SK-N-SH (cell line): ENCODE measurements around the gene CDH4. TPM values are rescaled to one million over a fixed set of nuclear protein-coding genes. Genes with fewer than 3 reads are reported as not detected.

ENCODE experiments used
- CTCF ChIA-PET: fragments of 300-600, 350-600 bp; formaldehyde crosslinking; extraction: SDS; loops from one replicate; lab custom pipeline; 2021; lab: Yijun Ruan, JAX
- POLR2A ChIA-PET: fragments of 350-600 bp; sonication (Branson Sonifier 250); formaldehyde crosslinking; extraction: SDS; loops from one replicate; lab custom pipeline; 2020; ENCODE audit warnings: antibody characterized with exemption, inconsistent platforms; lab: Yijun Ruan, JAX
- DNase-seq: peaks from one replicate; pipeline ENCODE4 v3.0.0; 2012
- H2AFZ ChIP-seq: fragments of 200-600 bp; sonication (generic); 2 replicates; pipeline ENCODE4 v1.8.1; 2016; ENCODE audit warnings: antibody characterized with exemption, mild to moderate bottlenecking, low read depth
- H3F3A ChIP-seq: fragments of 200-600 bp; sonication (generic); replicated peaks from 2 replicates; pipeline ENCODE3; 2016; ENCODE audit warnings: antibody characterized with exemption, mild to moderate bottlenecking; ENCODE audit not compliant: insufficient read depth
- H3K27ac ChIP-seq, 2 experiments: fragments of 200-500 bp in 1 of 2; fragments of 200-600 bp in 1 of 2; sonication (Bioruptor generic) in 1 of 2; sonication (generic), shearing (Covaris generic) in 1 of 2; 2 replicates each; pipeline versions ENCODE4 v1.5.1 to v1.6.1; 2014 to 2016; ENCODE audit warnings: low read depth in 2 of 2, inconsistent platforms in 1 of 2, low read length in 1 of 2, mild to moderate bottlenecking in 1 of 2, mixed read lengths in 1 of 2
- H3K27me3 ChIP-seq: fragments of 200-600 bp; sonication (generic), shearing (Covaris generic); 2 replicates; pipeline ENCODE4 v1.6.1; 2016; ENCODE audit warnings: mixed run types; ENCODE audit not compliant: insufficient read depth
- H3K36me3 ChIP-seq, 2 experiments: fragments of 200-500 bp in 1 of 2; fragments of 200-600 bp in 1 of 2; sonication (Bioruptor generic) in 1 of 2; sonication (generic) in 1 of 2; replicated peaks in 1 of 2; 2 replicates each; pipeline versions ENCODE3 to v1.5.1; 2014 to 2016; ENCODE audit warnings: low read length in 1 of 2, mild to moderate bottlenecking in 1 of 2; ENCODE audit not compliant: insufficient read depth in 2 of 2, control insufficient read depth in 1 of 2
- H3K4me1 ChIP-seq, 2 experiments: fragments of 200-500 bp in 1 of 2; fragments of 200-600 bp in 1 of 2; sonication (Bioruptor generic) in 1 of 2; sonication (generic), shearing (Covaris generic) in 1 of 2; 2 replicates each; pipeline versions ENCODE4 v1.5.1 to v1.6.1; 2014 to 2016; ENCODE audit warnings: low read depth in 1 of 2, low read length in 1 of 2, mixed run types in 1 of 2; ENCODE audit not compliant: insufficient read depth in 2 of 2, control insufficient read depth in 1 of 2
- H3K4me2 ChIP-seq: fragments of 200-600 bp; sonication (generic), shearing (Covaris generic); 2 replicates; pipeline ENCODE4 v1.6.1; 2017; ENCODE audit warnings: mixed run types
- H3K4me3 ChIP-seq, 2 experiments: fragments of 200-500 bp in 1 of 2; fragments of 200-600 bp in 1 of 2; sonication (Bioruptor generic) in 1 of 2; sonication (generic), shearing (Covaris generic) in 1 of 2; 2 replicates each; pipeline versions ENCODE4 v1.5.1 to v1.8.1; 2014 to 2016; ENCODE audit warnings: low read depth in 2 of 2, inconsistent platforms in 1 of 2, low read length in 1 of 2, mild to moderate bottlenecking in 1 of 2, mixed read lengths in 1 of 2, moderate library complexity in 1 of 2
- H3K79me2 ChIP-seq: fragments of 200-600 bp; sonication (generic); 2 replicates; pipeline ENCODE4 v1.8.1; 2017; ENCODE audit warnings: mild to moderate bottlenecking; ENCODE audit not compliant: insufficient read depth
- H3K9ac ChIP-seq: fragments of 200-600 bp; sonication (generic); 2 replicates; pipeline ENCODE4 v1.6.1; 2017; ENCODE audit warnings: mixed run types
- H3K9me2 ChIP-seq: fragments of 200-600 bp; sonication (generic); 2 replicates; pipeline ENCODE4 v1.6.1; 2017; ENCODE audit warnings: mixed run types
- H3K9me3 ChIP-seq: fragments of 200-600 bp; sonication (generic); 2 replicates; pipeline ENCODE4 v1.6.1; 2017; ENCODE audit warnings: mixed run types, mild to moderate bottlenecking, moderate library complexity
- H4K20me1 ChIP-seq: fragments of 200-600 bp; sonication (generic); 2 replicates; pipeline ENCODE4 v1.6.1; 2017; ENCODE audit warnings: mild to moderate bottlenecking, mixed run types; ENCODE audit not compliant: insufficient read depth
- ELF1 ChIP-seq: IDR thresholded peaks from 2 replicates; pipeline ENCODE4 v1.4.0; 2012
- EP300 ChIP-seq, 2 experiments: IDR thresholded peaks; 2 replicates each; pipeline versions ENCODE4 v1.4.0 to v1.6.1; 2012; ENCODE audit warnings: borderline replicate concordance in 1 of 2, low read depth in 1 of 2, low read length in 1 of 2
- GABPA ChIP-seq: IDR thresholded peaks from 2 replicates; pipeline ENCODE4 v1.4.0; 2012; ENCODE audit warnings: low read depth, mild to moderate bottlenecking
- JUND ChIP-seq: IDR thresholded peaks from 2 replicates; pipeline ENCODE4 v1.4.0; 2012
- MEF2A ChIP-seq: IDR thresholded peaks from 2 replicates; pipeline ENCODE4 v1.4.0; 2012; ENCODE audit warnings: low read depth, borderline replicate concordance
- MXI1 ChIP-seq: IDR thresholded peaks from 2 replicates; pipeline ENCODE4 v1.6.1; 2012; ENCODE audit warnings: mild to moderate bottlenecking, low read depth, low read length, improper control_type of control experiment
- NFIC ChIP-seq: IDR thresholded peaks from 2 replicates; pipeline ENCODE4 v1.4.0; 2012; ENCODE audit warnings: borderline replicate concordance
- NRF1 ChIP-seq: IDR thresholded peaks from 2 replicates; pipeline ENCODE4 v1.6.1; 2012; ENCODE audit warnings: low read depth, mild to moderate bottlenecking, low read length
- RCOR1 ChIP-seq: fragments of 150-350 bp; IDR thresholded peaks from 2 replicates; pipeline ENCODE4 v1.6.1; 2017; ENCODE audit warnings: antibody characterized with exemption, low read length
- RFX5 ChIP-seq: IDR thresholded peaks from 2 replicates; pipeline ENCODE4 v1.6.1; 2012; ENCODE audit warnings: mild to moderate bottlenecking, improper control_type of control experiment, low read length
- RXRA ChIP-seq: IDR thresholded peaks from 2 replicates; pipeline ENCODE4 v1.4.0; 2012; ENCODE audit warnings: low read depth, mild to moderate bottlenecking, borderline replicate concordance
- SIN3A ChIP-seq: IDR thresholded peaks from 2 replicates; pipeline ENCODE4 v1.6.1; 2012; ENCODE audit warnings: low read depth, mild to moderate bottlenecking, low read length, moderate library complexity, borderline replicate concordance
- SMC3 ChIP-seq: IDR thresholded peaks from 2 replicates; pipeline ENCODE4 v1.6.1; 2012; ENCODE audit warnings: low read depth, low read length, improper control_type of control experiment
- TAF1 ChIP-seq: IDR thresholded peaks from 2 replicates; pipeline ENCODE4 v1.6.1; 2012; ENCODE audit warnings: low read depth, mild to moderate bottlenecking, low read length, moderate library complexity, borderline replicate concordance
- TCF12 ChIP-seq: IDR thresholded peaks from 2 replicates; pipeline ENCODE4 v1.4.0; 2012
- WGBS: methylation state at CpG from one replicate; pipeline ENCODE4 v1.1.6; 2017; ENCODE audit warnings: low lambda C conversion rate; 5-methylcytosine and 5-hydroxymethylcytosine counted together
- polyA plus RNA-seq, 3 experiments: library from polyadenylated mRNA; depleted of rRNA; stranded (reverse); fragments of >200 nt; gene quantifications; 2 replicates each; pipeline ENCODE4 v1.2.3, GENCODE V29; 2012
- TF ChIP-seq, protein P1 (sequence below): IDR thresholded peaks from 2 replicates; pipeline ENCODE4 v1.4.0; 2012; ENCODE audit warnings: low read depth, borderline replicate concordance
- TF ChIP-seq, protein P2 (sequence below): IDR thresholded peaks from 2 replicates; pipeline ENCODE4 v1.6.1; 2012; ENCODE audit warnings: mild to moderate bottlenecking, low read depth, low read length, moderate library complexity
- TF ChIP-seq, protein P3 (sequence below): fragments of 150-350 bp; IDR thresholded peaks from 2 replicates; pipeline ENCODE4 v1.6.1; 2016; ENCODE audit warnings: mild to moderate bottlenecking, low read depth, low read length
- TF ChIP-seq, protein P4 (sequence below): fragments of 150-350 bp; IDR thresholded peaks from 2 replicates; pipeline ENCODE4 v1.6.1; 2017; ENCODE audit warnings: antibody characterized with exemption, low read length, low read depth, borderline replicate concordance

The CDH4 gene
- polyA plus RNA-seq, 1 of the 3 experiments (the other 2 are of a cell fraction): not detected

DNA sequence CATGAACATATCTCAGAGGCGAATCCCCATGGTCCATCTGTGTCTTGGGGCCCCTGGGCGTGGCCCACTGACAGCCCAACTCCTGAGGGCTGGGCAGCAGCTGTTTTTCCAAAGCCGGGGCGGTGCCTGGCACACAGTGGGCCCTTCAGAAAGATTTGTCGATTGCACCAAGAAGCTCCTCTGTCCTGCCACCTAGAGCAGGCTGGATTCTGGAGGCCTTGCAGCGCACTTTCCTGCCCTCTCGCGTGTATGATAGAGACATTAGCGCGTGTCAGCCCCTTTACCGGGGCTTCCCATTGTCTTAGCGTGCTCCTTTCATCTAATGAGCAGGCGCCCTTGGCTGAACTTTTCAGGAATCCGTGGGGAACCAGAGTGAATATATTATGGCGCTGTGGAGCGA, 45.4 kb downstream of the CDH4 start:
- no peak overlapping the region for H3K4me2 ChIP-seq
- TF ChIP-seq, protein P1, sequence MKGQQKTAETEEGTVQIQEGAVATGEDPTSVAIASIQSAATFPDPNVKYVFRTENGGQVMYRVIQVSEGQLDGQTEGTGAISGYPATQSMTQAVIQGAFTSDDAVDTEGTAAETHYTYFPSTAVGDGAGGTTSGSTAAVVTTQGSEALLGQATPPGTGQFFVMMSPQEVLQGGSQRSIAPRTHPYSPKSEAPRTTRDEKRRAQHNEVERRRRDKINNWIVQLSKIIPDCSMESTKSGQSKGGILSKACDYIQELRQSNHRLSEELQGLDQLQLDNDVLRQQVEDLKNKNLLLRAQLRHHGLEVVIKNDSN: no peak
- no peak for TF ChIP-seq SMC3
- no peak for TF ChIP-seq ELF1
- TF ChIP-seq, protein P2, sequence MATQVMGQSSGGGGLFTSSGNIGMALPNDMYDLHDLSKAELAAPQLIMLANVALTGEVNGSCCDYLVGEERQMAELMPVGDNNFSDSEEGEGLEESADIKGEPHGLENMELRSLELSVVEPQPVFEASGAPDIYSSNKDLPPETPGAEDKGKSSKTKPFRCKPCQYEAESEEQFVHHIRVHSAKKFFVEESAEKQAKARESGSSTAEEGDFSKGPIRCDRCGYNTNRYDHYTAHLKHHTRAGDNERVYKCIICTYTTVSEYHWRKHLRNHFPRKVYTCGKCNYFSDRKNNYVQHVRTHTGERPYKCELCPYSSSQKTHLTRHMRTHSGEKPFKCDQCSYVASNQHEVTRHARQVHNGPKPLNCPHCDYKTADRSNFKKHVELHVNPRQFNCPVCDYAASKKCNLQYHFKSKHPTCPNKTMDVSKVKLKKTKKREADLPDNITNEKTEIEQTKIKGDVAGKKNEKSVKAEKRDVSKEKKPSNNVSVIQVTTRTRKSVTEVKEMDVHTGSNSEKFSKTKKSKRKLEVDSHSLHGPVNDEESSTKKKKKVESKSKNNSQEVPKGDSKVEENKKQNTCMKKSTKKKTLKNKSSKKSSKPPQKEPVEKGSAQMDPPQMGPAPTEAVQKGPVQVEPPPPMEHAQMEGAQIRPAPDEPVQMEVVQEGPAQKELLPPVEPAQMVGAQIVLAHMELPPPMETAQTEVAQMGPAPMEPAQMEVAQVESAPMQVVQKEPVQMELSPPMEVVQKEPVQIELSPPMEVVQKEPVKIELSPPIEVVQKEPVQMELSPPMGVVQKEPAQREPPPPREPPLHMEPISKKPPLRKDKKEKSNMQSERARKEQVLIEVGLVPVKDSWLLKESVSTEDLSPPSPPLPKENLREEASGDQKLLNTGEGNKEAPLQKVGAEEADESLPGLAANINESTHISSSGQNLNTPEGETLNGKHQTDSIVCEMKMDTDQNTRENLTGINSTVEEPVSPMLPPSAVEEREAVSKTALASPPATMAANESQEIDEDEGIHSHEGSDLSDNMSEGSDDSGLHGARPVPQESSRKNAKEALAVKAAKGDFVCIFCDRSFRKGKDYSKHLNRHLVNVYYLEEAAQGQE: no peak
- TF ChIP-seq JUND: no peak
- no peak for TF ChIP-seq RFX5
- no peak for TF ChIP-seq GABPA
- TF ChIP-seq TAF1: no peak
- no peak for TF ChIP-seq RXRA
- no peak for TF ChIP-seq MXI1
- no peak for TF ChIP-seq NRF1
- TF ChIP-seq EP300 (IDR thresholded peaks at IDR 0.05; ENCODE audit: borderline replicate concordance in 1 of 2, low read depth in 1 of 2, low read length in 1 of 2): no peak
- TF ChIP-seq NFIC: no peak
- TF ChIP-seq, protein P3, sequence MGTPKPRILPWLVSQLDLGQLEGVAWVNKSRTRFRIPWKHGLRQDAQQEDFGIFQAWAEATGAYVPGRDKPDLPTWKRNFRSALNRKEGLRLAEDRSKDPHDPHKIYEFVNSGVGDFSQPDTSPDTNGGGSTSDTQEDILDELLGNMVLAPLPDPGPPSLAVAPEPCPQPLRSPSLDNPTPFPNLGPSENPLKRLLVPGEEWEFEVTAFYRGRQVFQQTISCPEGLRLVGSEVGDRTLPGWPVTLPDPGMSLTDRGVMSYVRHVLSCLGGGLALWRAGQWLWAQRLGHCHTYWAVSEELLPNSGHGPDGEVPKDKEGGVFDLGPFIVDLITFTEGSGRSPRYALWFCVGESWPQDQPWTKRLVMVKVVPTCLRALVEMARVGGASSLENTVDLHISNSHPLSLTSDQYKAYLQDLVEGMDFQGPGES: no peak
- TF ChIP-seq RCOR1: no peak
- TF ChIP-seq MEF2A: no peak
- TF ChIP-seq, protein P4, sequence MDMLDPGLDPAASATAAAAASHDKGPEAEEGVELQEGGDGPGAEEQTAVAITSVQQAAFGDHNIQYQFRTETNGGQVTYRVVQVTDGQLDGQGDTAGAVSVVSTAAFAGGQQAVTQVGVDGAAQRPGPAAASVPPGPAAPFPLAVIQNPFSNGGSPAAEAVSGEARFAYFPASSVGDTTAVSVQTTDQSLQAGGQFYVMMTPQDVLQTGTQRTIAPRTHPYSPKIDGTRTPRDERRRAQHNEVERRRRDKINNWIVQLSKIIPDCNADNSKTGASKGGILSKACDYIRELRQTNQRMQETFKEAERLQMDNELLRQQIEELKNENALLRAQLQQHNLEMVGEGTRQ: no peak
- TF ChIP-seq SIN3A: no peak
- no peak for TF ChIP-seq TCF12
- no peak for DNase-seq
- no peaks in the 10 kb centered on the region for H3K9me3 ChIP-seq
- no peak overlapping the region for H3K4me3 ChIP-seq
- no peaks in the 10 kb centered on the region for H3K4me1 ChIP-seq
- H3K27me3 ChIP-seq: no peaks in the 10 kb centered on the region
- H3K36me3 ChIP-seq: no peaks in the 10 kb centered on the region
- H3K9ac ChIP-seq: no peak overlapping the region
- H3K79me2 ChIP-seq: no peaks in the 10 kb centered on the region
- no peaks in the 10 kb centered on the region for H3K9me2 ChIP-seq
- POLR2A ChIA-PET: no interaction called here
- CTCF ChIA-PET: interaction anchor here (1.2 kb wide), 1 partner anchor 34 kb away, joined by 4 read pairs; no protein-coding TSS in a partner anchor
- WGBS: 69% methylated on average over 12 of the region's 16 CpGs
- no peak overlapping the region for H3K27ac ChIP-seq
- H4K20me1 ChIP-seq: no peaks in the 10 kb centered on the region
- H2AFZ ChIP-seq: no peak overlapping the region
- no peaks in the 10 kb centered on the region for H3F3A ChIP-seq
